T-helper 1 cell treated with Interleukin-12 subunit alpha and Interleukin-12 subunit beta and Interleukin-4 antibody, amounts not matched to agents 30 μg/mL and 1 μg/mL, for 36 hours (primary cell): ENCODE data around the gene NEB.
A peak's percentile ranks its signal among the peaks of the same experiment; 100 is the strongest.
"Not testable (repeated sequence)": the region's sequence is repeated elsewhere in the genome, so short reads cannot be mapped to it uniquely, and the experiment has no call there.

Experiments used
- H3K27ac Mint-ChIP-seq: one replicate; pipeline ENCODE4 v1.8.0; 2021; ENCODE audit warnings: mild to moderate bottlenecking, mixed read lengths
- H3K27me3 Mint-ChIP-seq: one replicate; pipeline ENCODE4 v1.8.0; 2021; ENCODE audit warnings: low read depth, mixed read lengths
- H3K36me3 Mint-ChIP-seq: one replicate; pipeline ENCODE4 v1.8.0; 2021; ENCODE audit warnings: low read depth, mixed read lengths
- H3K4me1 Mint-ChIP-seq: one replicate; pipeline ENCODE4 v1.8.0; 2021; ENCODE audit warnings: low read depth, mixed read lengths
- H3K4me3 Mint-ChIP-seq: one replicate; pipeline ENCODE4 v1.8.0; 2021; ENCODE audit warnings: mild to moderate bottlenecking, moderate library complexity, mixed read lengths
- H3K9me3 Mint-ChIP-seq: one replicate; pipeline ENCODE4 v1.8.0; 2021; ENCODE audit warnings: mixed read lengths

NEB gene

DNA sequence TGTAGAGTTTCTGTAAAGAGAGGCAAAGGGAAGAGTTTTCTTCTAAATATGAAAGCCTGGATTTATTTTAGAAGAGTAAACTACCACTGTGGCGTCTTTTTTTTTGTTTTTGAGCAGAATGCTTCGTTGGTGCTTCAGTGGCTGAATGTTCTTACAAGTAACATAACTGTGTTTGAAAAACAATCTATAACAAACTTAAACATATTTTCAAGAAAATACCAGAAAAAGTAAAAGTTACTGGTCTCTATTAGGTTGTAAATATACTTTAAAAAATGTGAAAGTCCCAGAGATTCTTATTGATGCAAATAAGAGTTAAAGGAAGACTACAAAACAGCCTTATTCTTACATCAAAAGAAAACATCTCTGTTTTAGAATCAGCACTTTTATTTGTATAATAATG lies 76.2 kb downstream of the NEB start:
- H3K27ac Mint-ChIP-seq = no peak overlapping the region
- H3K4me1 Mint-ChIP-seq = no peaks in the 10 kb centered on the region
- H3K9me3 Mint-ChIP-seq = peaks cover 4% of the 10 kb centered on the region
- H3K4me3 Mint-ChIP-seq = no peak overlapping the region
- H3K27me3 Mint-ChIP-seq = peaks cover 23% of the 10 kb centered on the region
- H3K36me3 Mint-ChIP-seq = no peaks in the 10 kb centered on the region

DNA sequence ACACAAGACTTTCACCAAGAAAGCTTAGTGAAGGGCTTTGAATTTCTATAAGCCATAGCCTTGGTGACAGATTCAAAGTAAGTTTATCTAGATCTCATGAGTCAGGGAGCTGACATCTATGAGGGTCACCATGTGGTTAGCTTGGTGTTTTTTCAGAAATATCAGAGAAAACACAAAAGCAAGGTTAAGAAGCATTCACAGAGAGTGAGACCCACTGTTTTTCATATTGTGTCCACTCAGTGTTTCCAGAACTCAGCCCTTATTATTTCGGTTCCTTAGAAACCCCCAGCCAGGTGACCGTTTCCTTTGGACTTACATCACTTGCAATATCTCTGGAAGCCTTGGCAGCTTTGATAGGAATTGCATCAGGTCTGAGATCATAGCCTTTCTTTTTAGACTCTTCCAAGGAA lies 76.6 kb downstream of the NEB start:
- Mint-ChIP-seq H3K4me3 (no peak overlapping the region), H3K4me1 (no peaks in the 10 kb centered on the region), H3K9me3 (peaks cover 2% of the 10 kb centered on the region), H3K27ac (no peak overlapping the region), H3K27me3 (peaks cover 21% of the 10 kb centered on the region), H3K36me3 (no peaks in the 10 kb centered on the region)

DNA sequence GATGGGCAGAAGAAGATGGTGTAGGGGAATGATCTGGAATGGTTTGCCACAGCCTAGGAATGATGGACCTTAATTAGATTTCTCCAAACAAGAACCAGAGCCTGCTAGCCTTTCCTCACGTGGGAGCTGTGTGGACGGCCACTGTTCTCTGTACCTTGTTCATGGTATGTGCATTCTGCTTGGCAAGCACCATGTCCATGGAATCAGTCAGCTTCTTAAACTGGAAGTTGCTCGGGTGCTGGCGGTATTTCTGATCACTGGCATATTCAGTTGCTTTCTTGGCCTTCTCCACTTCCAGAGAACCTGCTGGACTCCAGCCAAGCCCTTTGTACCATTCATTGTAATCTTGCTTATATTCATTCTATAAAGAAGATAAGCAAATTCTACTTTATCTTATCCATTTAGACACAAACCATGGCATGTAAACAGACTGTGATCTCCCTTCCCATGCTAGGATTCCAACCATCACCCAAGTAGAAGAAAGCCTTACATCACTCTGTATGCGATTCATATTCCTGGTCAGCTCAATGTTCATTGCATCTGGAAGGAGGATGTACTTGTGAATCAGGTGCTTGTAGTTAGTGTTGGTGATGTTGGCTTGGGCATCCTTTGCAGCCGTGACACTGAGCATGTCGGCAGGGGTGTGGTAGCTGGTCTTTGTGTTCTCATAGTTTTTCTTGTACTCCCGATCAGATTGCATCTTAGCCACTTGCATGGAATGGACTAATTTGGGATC lies 78.4 kb downstream of the NEB start:
- Mint-ChIP-seq H3K4me3 (no peak overlapping the region), H3K27me3 (peaks cover 24% of the 10 kb centered on the region), H3K27ac (no peak overlapping the region), H3K9me3 (no peaks in the 10 kb centered on the region), H3K36me3 (no peaks in the 10 kb centered on the region), H3K4me1 (no peaks in the 10 kb centered on the region)

DNA sequence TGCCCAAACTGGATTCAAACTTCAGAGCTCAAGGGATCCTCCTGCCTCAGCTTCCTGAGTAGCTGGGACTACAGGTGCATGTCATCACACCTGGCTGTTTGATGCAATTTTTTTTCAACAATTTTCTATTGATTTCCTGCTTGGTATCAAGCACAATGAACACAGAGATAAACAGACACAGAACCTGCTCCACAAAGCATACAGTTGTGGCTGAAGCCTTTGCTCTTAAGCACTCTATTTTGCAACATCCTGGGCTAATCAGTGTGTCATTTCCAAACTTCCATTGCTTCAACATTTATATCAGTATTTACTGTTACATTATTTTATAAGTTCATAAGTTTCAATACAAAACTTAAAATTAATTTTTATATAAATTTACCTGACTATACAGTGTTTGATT lies 79.4 kb downstream of the NEB start:
- no peak overlapping the region for H3K4me3 Mint-ChIP-seq
- H3K4me1 Mint-ChIP-seq = no peaks in the 10 kb centered on the region
- no peaks in the 10 kb centered on the region for H3K9me3 Mint-ChIP-seq
- H3K27ac Mint-ChIP-seq = no peak overlapping the region
- peaks cover 24% of the 10 kb centered on the region for H3K27me3 Mint-ChIP-seq
- H3K36me3 Mint-ChIP-seq = no peaks in the 10 kb centered on the region

DNA sequence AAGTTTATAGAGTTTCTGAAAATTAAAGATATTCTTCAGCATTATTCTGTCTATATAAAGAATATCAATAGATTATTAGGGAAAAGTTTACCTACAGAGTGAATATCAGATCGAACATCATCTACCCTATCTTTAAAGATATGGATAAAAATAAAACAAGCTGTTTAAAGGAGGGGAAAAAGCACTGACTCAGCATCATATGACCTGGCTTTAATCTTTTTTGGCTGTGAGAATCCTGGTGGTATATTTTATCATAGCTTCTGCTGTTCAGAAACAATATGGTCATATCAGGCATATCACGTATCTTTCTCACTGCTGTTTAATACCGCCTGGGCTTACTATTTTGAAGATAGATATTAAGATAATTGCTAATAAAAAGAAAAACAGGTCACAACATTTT lies 80.2 kb downstream of the NEB start:
- Mint-ChIP-seq H3K4me1 (no peaks in the 10 kb centered on the region), H3K27ac (no peak overlapping the region), H3K4me3 (no peak overlapping the region), H3K9me3 (no peaks in the 10 kb centered on the region), H3K36me3 (no peaks in the 10 kb centered on the region), H3K27me3 (peaks cover 24% of the 10 kb centered on the region)

DNA sequence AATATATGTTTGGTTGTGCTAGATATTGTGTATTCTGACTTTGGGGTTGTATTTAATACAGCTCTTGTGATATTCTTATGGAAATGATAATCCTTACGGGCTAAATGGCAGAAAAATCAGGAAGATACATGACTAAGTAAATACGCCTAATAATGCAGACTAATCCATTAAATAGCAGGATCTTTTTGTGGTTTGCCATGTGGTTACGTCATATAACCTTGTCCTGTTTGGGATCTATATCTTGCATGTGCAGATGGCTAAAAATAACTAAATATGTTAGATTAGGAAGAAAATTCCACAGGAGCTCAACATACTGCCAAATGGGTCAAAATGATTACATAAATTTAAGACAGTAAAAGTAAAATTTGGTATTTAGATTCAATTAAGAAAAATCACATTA lies 83.0 kb downstream of the NEB start:
- no peak overlapping the region for H3K27ac Mint-ChIP-seq
- H3K4me3 Mint-ChIP-seq = no peak overlapping the region

DNA sequence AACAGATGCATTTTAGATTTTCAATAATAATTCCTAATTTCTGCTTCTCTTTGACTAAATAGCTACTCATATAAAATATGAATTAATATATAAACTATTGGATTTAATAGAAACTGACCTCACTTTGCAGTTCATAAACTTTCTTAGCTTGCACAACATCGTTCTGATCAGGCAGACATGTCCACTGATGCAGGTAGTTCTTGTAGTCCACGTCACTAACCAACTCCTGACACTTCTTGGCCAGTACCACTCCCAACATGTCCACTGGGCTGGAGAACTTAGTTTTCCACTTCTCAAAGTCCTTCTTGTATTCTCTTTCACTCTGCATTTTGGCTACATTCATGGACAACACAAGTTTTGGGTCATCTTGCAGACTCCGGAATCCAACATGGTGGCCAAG lies 83.8 kb downstream of the NEB start:
- Mint-ChIP-seq H3K27ac (no peak overlapping the region), H3K36me3 (no peaks in the 10 kb centered on the region), H3K4me3 (no peak overlapping the region), H3K27me3 (peaks cover 14% of the 10 kb centered on the region), H3K9me3 (no peaks in the 10 kb centered on the region), H3K4me1 (no peaks in the 10 kb centered on the region)

More for the DNA sequence above, 83.0 kb downstream of the NEB start:
- Mint-ChIP-seq H3K4me1 (no peaks in the 10 kb centered on the region), H3K9me3 (no peaks in the 10 kb centered on the region), H3K27me3 (peaks cover 14% of the 10 kb centered on the region), H3K36me3 (no peaks in the 10 kb centered on the region)

DNA sequence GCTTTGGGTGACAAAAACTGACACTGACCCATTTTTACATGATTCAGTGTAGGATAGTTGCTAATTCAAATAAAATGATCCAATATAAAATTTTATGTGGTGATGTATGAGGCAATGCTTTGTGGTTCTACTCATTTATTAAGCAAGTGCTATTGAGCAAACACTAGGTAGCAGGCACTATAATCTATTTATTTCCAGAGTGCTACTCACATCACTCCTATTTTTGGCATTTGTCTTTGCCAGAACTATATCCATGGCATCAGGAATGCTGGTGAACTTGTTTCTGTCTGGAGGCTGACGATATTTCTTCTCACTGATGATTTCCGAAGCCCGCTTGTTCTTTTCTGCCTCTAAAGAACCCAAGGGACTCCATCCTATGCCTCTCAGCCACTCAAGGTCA lies 84.3 kb downstream of the NEB start:
- Mint-ChIP-seq H3K4me3 (no peak overlapping the region), H3K9me3 (no peaks in the 10 kb centered on the region), H3K4me1 (no peaks in the 10 kb centered on the region), H3K27ac (no peak overlapping the region), H3K27me3 (peaks cover 14% of the 10 kb centered on the region), H3K36me3 (no peaks in the 10 kb centered on the region)

DNA sequence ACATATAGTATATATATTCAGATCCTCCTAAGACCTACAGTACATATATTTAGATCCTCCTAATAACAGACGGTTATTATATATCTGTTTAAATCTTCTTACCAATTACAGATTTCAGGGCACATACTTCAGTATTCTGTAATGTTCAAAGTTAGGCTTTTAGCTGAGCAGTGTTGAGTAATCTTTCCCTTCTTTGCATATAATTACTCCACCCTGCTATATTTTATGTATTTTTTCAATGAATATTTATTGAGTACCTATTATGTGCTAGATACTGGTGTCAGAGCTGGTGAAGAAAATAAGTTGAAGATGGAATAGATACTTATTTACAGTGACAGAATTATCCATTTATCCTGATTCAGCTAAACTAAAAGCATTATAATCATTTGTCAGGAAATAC lies 84.9 kb downstream of the NEB start:
- Mint-ChIP-seq H3K4me1 (no peaks in the 10 kb centered on the region), H3K4me3 (no peak overlapping the region), H3K27ac (no peak overlapping the region), H3K36me3 (no peaks in the 10 kb centered on the region), H3K27me3 (peaks cover 14% of the 10 kb centered on the region), H3K9me3 (no peaks in the 10 kb centered on the region)

DNA sequence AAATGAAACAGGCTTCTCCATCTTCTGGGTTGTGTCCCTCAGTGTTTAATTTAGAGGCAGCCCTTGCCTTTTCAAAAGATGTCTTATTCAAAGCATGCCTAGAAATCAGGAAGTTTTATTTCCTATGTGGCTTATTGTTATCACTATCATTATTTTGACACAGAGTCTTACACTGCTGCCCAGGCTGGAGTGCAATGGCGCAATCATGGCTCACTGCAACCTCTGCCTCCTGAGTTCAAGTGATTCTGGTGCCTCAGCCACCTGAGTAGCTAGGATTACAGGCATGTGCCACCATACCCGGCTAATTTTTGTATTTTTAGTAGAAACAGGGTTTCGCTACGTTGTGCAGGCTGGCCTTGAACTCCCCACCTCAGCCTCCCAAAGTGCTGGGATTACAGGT lies 87.8 kb downstream of the NEB start:
- not testable (repeated sequence) for H3K4me1 Mint-ChIP-seq, H3K27ac Mint-ChIP-seq, H3K36me3 Mint-ChIP-seq, H3K4me3 Mint-ChIP-seq, H3K9me3 Mint-ChIP-seq, H3K27me3 Mint-ChIP-seq

DNA sequence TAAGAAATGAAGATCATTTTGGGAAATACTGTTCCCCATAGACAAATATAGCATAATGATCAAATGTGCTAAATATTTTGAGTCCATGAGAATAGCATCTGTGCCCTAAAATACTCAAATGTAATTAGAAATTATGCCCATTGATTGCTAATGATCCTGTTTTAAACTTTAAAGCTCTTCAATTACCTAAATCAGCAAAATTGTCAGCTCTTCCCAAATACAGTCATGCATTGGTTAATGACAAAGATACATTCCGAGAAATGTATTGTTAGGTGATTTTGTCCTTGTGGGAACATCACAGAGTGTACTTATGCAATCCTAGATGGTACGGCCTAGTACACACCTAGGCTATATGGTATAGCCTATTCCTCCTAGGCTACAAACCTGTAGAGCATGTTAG lies 89.7 kb downstream of the NEB start:
- H3K27ac Mint-ChIP-seq = no peak overlapping the region
- H3K9me3 Mint-ChIP-seq = no peaks in the 10 kb centered on the region
- no peak overlapping the region for H3K4me3 Mint-ChIP-seq
- H3K27me3 Mint-ChIP-seq = no peaks in the 10 kb centered on the region
- no peaks in the 10 kb centered on the region for H3K4me1 Mint-ChIP-seq
- no peaks in the 10 kb centered on the region for H3K36me3 Mint-ChIP-seq

DNA sequence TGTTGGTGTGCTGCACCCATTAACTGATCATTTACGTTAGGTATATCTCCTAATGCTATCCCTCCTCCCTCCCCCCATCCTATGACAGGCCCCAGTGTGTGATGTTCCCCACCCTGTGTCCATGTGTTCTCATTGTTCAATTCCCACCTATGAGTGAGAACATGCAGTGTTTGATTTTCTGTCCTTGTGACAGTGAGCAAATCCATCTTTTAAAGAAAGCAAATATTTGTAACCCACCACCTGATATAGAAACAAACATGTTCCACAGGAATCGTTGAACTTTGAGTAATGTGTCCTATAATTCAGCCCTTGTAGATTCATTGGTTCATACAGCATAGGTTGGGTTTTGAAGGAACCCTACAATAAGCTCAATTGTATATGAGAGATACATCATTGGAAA lies 92.4 kb downstream of the NEB start:
- peaks cover 22% of the 10 kb centered on the region for H3K4me1 Mint-ChIP-seq
- not testable (repeated sequence) for H3K4me3 Mint-ChIP-seq, H3K9me3 Mint-ChIP-seq, H3K27ac Mint-ChIP-seq, H3K27me3 Mint-ChIP-seq, H3K36me3 Mint-ChIP-seq

DNA sequence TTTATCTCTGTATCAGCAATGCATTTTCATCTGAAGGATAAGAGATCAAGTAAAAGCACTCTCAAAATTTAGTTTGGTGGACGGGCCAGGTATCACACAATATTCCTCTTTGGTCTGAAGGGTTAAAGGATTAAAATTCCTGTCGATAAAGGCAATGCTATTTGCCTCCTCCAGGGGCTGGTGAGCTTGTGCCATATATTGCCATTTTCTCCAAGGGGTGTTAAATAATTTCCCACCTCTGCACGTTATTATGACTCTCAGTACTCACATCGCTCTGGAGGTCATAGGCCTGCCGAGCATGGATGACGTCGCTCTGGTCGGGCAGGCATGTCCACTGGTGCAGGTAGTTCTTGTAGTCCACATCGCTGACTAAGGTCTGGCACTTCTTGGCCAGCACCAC lies 94.2 kb downstream of the NEB start:
- Mint-ChIP-seq H3K9me3 (peaks cover 3% of the 10 kb centered on the region), H3K36me3 (peaks cover 5% of the 10 kb centered on the region), H3K27ac (no peak overlapping the region), H3K4me1 (peaks cover 28% of the 10 kb centered on the region), H3K27me3 (no peaks in the 10 kb centered on the region), H3K4me3 (no peak overlapping the region)

DNA sequence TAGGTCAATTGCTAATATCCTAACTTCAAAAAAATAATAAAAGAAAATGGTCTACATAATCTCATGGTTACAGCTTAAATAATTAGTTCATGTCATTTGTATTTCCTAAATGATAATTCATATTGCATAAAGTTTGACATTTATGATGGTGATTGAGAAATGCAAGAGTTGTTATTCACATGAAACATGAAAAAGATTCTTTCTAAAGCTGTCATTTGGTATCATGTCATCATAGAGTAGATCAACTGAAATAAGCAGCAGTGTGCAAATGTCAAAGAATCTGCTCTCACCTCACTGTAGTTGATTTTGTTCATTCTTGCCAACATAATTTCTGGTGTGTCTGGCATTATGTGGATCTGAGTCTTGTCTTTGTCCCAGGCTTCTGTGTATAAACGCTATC lies 95.3 kb downstream of the NEB start:
- Mint-ChIP-seq H3K4me3 (no peak overlapping the region), H3K4me1 (peaks cover 28% of the 10 kb centered on the region), H3K9me3 (peaks cover 9% of the 10 kb centered on the region), H3K27ac (no peak overlapping the region), H3K27me3 (no peaks in the 10 kb centered on the region), H3K36me3 (peaks cover 9% of the 10 kb centered on the region)

DNA sequence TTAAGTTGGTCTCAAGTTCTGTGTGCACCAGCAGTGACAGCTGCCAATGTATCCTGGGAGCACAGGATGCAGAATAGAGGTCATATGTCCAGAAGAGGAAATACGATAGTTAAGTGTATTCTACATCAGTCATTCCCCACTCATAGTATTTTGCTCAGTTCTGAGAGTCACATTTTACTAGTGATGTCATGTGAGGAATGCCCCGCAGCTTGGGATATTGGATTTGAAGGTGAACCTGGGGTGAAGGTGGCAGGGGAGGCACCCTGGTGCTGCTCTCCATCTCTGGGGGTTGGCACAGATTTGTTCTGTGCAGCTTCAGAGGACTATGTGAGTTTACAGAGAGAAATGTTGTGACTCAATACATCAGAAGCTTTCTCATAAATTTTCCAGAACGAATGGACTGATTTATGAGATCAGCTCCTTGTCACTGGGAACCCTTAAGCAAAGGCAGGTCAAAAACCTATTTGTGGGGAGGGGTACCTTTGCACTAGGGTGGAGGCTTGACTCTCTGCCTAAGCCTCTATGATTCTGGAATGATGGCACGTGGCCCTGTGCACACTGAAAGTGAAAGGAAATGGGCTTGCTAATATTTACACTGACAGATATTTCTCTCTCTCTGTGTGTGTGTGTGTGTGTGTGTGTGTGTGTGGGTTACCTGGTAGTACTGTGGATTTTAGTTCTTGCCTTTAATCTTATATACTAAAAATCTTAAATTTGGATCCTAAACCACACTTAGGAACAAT lies 95.9 kb downstream of the NEB start:
- peaks cover 28% of the 10 kb centered on the region for H3K4me1 Mint-ChIP-seq
- H3K27ac Mint-ChIP-seq = peak overlapping the region; percentile 81
- H3K9me3 Mint-ChIP-seq = peaks cover 11% of the 10 kb centered on the region
- no peaks in the 10 kb centered on the region for H3K27me3 Mint-ChIP-seq
- H3K36me3 Mint-ChIP-seq = peaks cover 10% of the 10 kb centered on the region
- H3K4me3 Mint-ChIP-seq = peak overlapping the region; percentile 39
